Ishikawa (cell line): Measurements from ENCODE around the gene KRTAP10-11.

Experiments used
- CEBPB ChIP-seq: IDR thresholded peaks from 2 replicates; pipeline ENCODE4 v1.6.1; 2012
- EGR1 ChIP-seq: IDR thresholded peaks from 2 replicates; pipeline ENCODE4 v1.6.1; 2012
- TAF1 ChIP-seq: IDR thresholded peaks from 2 replicates; pipeline ENCODE4 v1.6.1; 2012; ENCODE audit warnings: low read depth, mild to moderate bottlenecking
- TEAD4 ChIP-seq: IDR thresholded peaks from 2 replicates; pipeline ENCODE4 v1.6.1; 2012
- TF ChIP-seq, protein P1 (sequence below): IDR thresholded peaks from 2 replicates; pipeline ENCODE4 v1.6.1; 2012; ENCODE audit warnings: low read depth, mild to moderate bottlenecking
- TF ChIP-seq, protein P2 (sequence below): IDR thresholded peaks from 2 replicates; pipeline ENCODE4 v1.6.1; 2012

DNA sequence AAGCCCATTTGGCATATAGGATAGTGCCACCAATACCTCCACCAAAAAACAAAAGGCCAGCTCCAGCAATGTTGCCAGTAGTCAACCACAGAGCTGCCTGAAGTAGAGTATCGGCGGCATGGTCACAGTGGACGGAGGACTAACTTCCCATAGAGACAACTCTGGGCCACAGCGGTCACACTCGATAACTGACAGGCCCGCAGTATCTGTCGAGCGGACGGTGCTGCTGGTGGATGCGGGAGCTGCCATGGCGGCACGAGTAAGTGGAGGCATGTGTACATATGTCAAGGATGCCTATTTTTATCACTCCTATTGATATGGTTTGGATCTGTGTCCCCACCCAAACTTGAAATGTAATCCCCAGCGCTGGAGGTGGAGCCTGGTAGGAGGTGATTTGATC lies 31.7 kb downstream of the KRTAP10-11 start:
- TF ChIP-seq, protein P1, sequence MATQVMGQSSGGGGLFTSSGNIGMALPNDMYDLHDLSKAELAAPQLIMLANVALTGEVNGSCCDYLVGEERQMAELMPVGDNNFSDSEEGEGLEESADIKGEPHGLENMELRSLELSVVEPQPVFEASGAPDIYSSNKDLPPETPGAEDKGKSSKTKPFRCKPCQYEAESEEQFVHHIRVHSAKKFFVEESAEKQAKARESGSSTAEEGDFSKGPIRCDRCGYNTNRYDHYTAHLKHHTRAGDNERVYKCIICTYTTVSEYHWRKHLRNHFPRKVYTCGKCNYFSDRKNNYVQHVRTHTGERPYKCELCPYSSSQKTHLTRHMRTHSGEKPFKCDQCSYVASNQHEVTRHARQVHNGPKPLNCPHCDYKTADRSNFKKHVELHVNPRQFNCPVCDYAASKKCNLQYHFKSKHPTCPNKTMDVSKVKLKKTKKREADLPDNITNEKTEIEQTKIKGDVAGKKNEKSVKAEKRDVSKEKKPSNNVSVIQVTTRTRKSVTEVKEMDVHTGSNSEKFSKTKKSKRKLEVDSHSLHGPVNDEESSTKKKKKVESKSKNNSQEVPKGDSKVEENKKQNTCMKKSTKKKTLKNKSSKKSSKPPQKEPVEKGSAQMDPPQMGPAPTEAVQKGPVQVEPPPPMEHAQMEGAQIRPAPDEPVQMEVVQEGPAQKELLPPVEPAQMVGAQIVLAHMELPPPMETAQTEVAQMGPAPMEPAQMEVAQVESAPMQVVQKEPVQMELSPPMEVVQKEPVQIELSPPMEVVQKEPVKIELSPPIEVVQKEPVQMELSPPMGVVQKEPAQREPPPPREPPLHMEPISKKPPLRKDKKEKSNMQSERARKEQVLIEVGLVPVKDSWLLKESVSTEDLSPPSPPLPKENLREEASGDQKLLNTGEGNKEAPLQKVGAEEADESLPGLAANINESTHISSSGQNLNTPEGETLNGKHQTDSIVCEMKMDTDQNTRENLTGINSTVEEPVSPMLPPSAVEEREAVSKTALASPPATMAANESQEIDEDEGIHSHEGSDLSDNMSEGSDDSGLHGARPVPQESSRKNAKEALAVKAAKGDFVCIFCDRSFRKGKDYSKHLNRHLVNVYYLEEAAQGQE = no peak
- no peak for TF ChIP-seq TAF1
- TF ChIP-seq, protein P2, sequence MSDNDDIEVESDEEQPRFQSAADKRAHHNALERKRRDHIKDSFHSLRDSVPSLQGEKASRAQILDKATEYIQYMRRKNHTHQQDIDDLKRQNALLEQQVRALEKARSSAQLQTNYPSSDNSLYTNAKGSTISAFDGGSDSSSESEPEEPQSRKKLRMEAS = no peak
- TF ChIP-seq CEBPB = no peak
- no peak for TF ChIP-seq TEAD4
- TF ChIP-seq EGR1 = no peak
